ENCODE results near the gene ICA1L. TPM values are rescaled to one million over a fixed set of nuclear protein-coding genes. Genes with fewer than 3 reads are reported as not detected.

Gene ICA1L
- total and polyA plus RNA-seq, 2 of the 13 experiments (the other 11 are each of a cell fraction or from before 2014, with no cell fraction given): 1.5 to 2.4 TPM

DNA sequence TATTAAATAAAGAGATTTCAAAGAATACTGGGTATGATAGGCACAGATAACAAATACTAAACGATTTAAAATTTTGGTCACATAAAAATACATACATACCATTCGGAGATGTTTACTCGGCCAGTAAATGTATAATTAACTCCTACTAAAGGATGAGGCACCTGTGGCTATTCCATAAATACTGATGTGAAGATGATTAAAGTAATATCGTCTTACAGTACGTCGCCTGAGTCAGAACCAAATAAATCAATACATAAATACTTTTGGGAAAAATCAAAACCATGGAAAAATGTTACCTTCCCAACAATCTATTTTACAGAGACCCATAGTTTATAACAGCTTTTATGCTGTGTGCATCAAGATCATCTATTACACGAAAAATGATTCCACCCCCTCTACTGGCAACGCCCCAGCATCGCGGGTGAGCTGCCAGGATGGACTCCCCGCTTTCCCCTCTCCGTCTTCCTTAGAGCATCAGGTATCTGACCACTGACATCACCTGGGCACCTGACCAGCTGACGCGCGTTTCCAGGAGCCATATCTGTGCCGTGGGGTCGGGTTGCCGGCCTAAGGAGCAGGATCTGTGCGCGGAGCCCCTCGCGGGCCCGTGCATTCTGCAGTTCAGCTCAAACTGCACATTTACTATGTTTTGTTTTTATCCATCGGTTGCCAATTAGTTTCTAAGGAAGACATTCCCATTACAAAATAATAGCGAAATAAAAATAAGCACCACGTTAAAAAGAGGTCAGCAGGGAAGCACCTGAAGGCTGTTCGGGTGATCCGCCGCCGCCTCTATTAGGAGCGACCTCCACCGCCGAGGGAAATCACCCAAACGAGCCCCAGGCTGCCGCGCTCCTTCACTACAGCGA, 901 bp downstream of the ICA1L start (continued):
- TF ChIP-seq NFIB (CRISPR knock-in tag; IDR thresholded peaks at IDR 0.05; ENCODE audit: borderline replicate concordance) (no peak), SATB2 (CRISPR knock-in tag; IDR thresholded peaks at IDR 0.05) (no peak), MIER2 (CRISPR knock-in tag; IDR thresholded peaks at IDR 0.05) (no peak), CAMTA2 (CRISPR knock-in tag; IDR thresholded peaks at IDR 0.05; ENCODE audit: borderline replicate concordance) (no peak), SAP130 (CRISPR knock-in tag; IDR thresholded peaks at IDR 0.05; ENCODE audit: low read depth) (peak; percentile 11; the same call in 1 of the 2 replicates), ZNF556 (CRISPR knock-in tag; IDR thresholded peaks at IDR 0.05; ENCODE audit: borderline replicate concordance) (no peak), SAFB2 (CRISPR knock-in tag; IDR thresholded peaks at IDR 0.05; ENCODE audit: borderline replicate concordance, low read depth) (no peak), IKZF1 (IDR thresholded peaks at IDR 0.05) (no peak), SNAPC2 (CRISPR knock-in tag; IDR thresholded peaks at IDR 0.05) (no peak), NFE2L1 (CRISPR knock-in tag; IDR thresholded peaks at IDR 0.05; ENCODE audit: borderline replicate concordance) (no peak), KMT2B (CRISPR knock-in tag; IDR thresholded peaks at IDR 0.05) (peak; percentile 54), PRPF4 (IDR thresholded peaks at IDR 0.05; ENCODE audit: low read depth, low read length, poor library complexity, severe bottlenecking) (no peak), SOX5 (CRISPR knock-in tag; IDR thresholded peaks at IDR 0.05; ENCODE audit: borderline replicate concordance) (peak; percentile 34), RARA (CRISPR knock-in tag; IDR thresholded peaks at IDR 0.05) (no peak), ZNF562 (CRISPR knock-in tag; IDR thresholded peaks at IDR 0.05; ENCODE audit: borderline replicate concordance) (no peak), REL (CRISPR knock-in tag; conservative IDR thresholded peaks at IDR 0.05) (no peak; the same call in 1 of the 2 replicates), ATF7 (IDR thresholded peaks at IDR 0.05) (no peak), ATF7 (CRISPR knock-in tag; IDR thresholded peaks at IDR 0.05) (0 out of 2 replicates have a peak, but pooled peaks have one; percentile 27), ARNT2 (CRISPR knock-in tag; IDR thresholded peaks at IDR 0.05; ENCODE audit: low read depth) (0 out of 2 replicates have a peak, but pooled peaks have one; percentile 9), ZNF564 (CRISPR knock-in tag; IDR thresholded peaks at IDR 0.05) (no peak), RAD51 (IDR thresholded peaks at IDR 0.05; ENCODE audit: borderline replicate concordance) (peak; percentile 10; the same call in 1 of the 2 replicates), RCOR2 (CRISPR knock-in tag; IDR thresholded peaks at IDR 0.05) (no peak), FOSL1 (CRISPR knock-in tag; IDR thresholded peaks at IDR 0.05; ENCODE audit: borderline replicate concordance) (no peak), ZSCAN31 (CRISPR knock-in tag; IDR thresholded peaks at IDR 0.05; ENCODE audit: low read depth) (0 out of 2 replicates have a peak, but pooled peaks have one; percentile 78), ZNF780A (CRISPR knock-in tag; IDR thresholded peaks at IDR 0.05) (no peak), SMYD3 (CRISPR knock-in tag; IDR thresholded peaks at IDR 0.05) (no peak)
- TF ChIP-seq, protein P1, sequence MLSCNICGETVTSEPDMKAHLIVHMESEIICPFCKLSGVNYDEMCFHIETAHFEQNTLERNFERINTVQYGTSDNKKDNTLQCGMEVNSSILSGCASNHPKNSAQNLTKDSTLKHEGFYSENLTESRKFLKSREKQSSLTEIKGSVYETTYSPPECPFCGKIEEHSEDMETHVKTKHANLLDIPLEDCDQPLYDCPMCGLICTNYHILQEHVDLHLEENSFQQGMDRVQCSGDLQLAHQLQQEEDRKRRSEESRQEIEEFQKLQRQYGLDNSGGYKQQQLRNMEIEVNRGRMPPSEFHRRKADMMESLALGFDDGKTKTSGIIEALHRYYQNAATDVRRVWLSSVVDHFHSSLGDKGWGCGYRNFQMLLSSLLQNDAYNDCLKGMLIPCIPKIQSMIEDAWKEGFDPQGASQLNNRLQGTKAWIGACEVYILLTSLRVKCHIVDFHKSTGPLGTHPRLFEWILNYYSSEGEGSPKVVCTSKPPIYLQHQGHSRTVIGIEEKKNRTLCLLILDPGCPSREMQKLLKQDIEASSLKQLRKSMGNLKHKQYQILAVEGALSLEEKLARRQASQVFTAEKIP (CRISPR knock-in tag; IDR thresholded peaks at IDR 0.05; ENCODE audit: borderline replicate concordance): no peak
- TF ChIP-seq, protein P2, sequence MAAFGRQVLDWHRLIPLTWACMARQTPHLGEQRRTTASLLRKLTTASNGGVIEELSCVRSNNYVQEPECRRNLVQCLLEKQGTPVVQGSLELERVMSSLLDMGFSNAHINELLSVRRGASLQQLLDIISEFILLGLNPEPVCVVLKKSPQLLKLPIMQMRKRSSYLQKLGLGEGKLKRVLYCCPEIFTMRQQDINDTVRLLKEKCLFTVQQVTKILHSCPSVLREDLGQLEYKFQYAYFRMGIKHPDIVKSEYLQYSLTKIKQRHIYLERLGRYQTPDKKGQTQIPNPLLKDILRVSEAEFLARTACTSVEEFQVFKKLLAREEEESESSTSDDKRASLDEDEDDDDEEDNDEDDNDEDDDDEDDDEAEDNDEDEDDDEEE (CRISPR knock-in tag; IDR thresholded peaks at IDR 0.05): 0 out of 2 replicates have a peak, but pooled peaks have one; percentile 45
- TF ChIP-seq, protein P3, sequence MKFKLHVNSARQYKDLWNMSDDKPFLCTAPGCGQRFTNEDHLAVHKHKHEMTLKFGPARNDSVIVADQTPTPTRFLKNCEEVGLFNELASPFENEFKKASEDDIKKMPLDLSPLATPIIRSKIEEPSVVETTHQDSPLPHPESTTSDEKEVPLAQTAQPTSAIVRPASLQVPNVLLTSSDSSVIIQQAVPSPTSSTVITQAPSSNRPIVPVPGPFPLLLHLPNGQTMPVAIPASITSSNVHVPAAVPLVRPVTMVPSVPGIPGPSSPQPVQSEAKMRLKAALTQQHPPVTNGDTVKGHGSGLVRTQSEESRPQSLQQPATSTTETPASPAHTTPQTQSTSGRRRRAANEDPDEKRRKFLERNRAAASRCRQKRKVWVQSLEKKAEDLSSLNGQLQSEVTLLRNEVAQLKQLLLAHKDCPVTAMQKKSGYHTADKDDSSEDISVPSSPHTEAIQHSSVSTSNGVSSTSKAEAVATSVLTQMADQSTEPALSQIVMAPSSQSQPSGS (CRISPR knock-in tag; IDR thresholded peaks at IDR 0.05): peak; percentile 65

Measured in HepG2 (cell line).